Lung (tissue), 12 donors: ENCODE results near the gene BBS1. TPM values are rescaled to one million over a fixed set of nuclear protein-coding genes. Genes with fewer than 3 reads are reported as not detected.

Experiments used
- ATAC-seq: fragments of 200-7000 bp; cut with Tn5 transposase; one replicate; pipeline ENCODE4 v1.9.1; 2020; ENCODE audit warnings: moderate number of reproducible peaks; ENCODE audit not compliant: insufficient read depth, low FRiP score
- DNase-seq, 3 donors: peaks; one replicate each; pipeline ENCODE4 v3.0.0-alpha.2; 2013 to 2017
- H3K27ac ChIP-seq, 2 donors: one replicate each; pipeline ENCODE4 v1.5.1; 2013; ENCODE audit warnings: mild to moderate bottlenecking in 2 of 2, moderate library complexity in 2 of 2, control low read depth in 1 of 2, inconsistent platforms in 1 of 2, low read depth in 1 of 2, low read length in 1 of 2
- H3K27me3 ChIP-seq, 3 donors: one replicate each; pipeline ENCODE4 v1.5.1; 2013; ENCODE audit warnings: low read length in 2 of 3; ENCODE audit not compliant: control insufficient read depth in 3 of 3, insufficient read depth in 3 of 3
- H3K36me3 ChIP-seq, 4 donors: one replicate each; pipeline ENCODE4 v1.5.1; 2013; ENCODE audit warnings: low read length in 4 of 4, mild to moderate bottlenecking in 1 of 4, moderate library complexity in 1 of 4; ENCODE audit not compliant: control insufficient read depth in 4 of 4, insufficient read depth in 4 of 4
- H3K4me1 ChIP-seq, 5 donors: one replicate each; pipeline ENCODE4 v1.5.1; 2013; ENCODE audit warnings: low read length in 5 of 5, mild to moderate bottlenecking in 2 of 5, moderate library complexity in 1 of 5; ENCODE audit not compliant: control insufficient read depth in 5 of 5, insufficient read depth in 5 of 5
- H3K4me3 ChIP-seq: one replicate; pipeline ENCODE4 v1.5.1; 2013; ENCODE audit warnings: mild to moderate bottlenecking, control low read depth, moderate library complexity
- H3K9ac ChIP-seq, 2 donors: one replicate each; pipeline ENCODE4 v1.5.1; 2013; ENCODE audit warnings: low read length in 2 of 2, control low read depth in 1 of 2; ENCODE audit not compliant: insufficient read depth in 1 of 2
- H3K9me3 ChIP-seq, 4 donors: one replicate each; pipeline ENCODE4 v1.5.1; 2013; ENCODE audit warnings: low read length in 3 of 4, mild to moderate bottlenecking in 1 of 4, moderate library complexity in 1 of 4; ENCODE audit not compliant: control insufficient read depth in 4 of 4, insufficient read depth in 3 of 4
- WGBS, 2 donors: extraction: QIAGEN DNeasy Blood & Tissue Kit; methylation state at CpG; one replicate each; pipeline ENCODE4 v1.1.7; 2013; 5-methylcytosine and 5-hydroxymethylcytosine counted together
- polyA plus RNA-seq, 2 donors: library from polyadenylated mRNA; stranded (reverse); fragments of 200-250 nt; gene quantifications; one replicate each; pipeline ENCODE4 v1.2.1, GENCODE V29; 2013
- total RNA-seq, 2 donors: library from RNA; depleted of rRNA in 1 of 2; stranded (reverse); fragments of >200 nt in 1 of 2; gene quantifications; one replicate each; pipeline ENCODE4 v1.2.1, GENCODE V29; 2014 to 2021
- TF ChIP-seq, protein P1 (sequence below): IDR thresholded peaks from 2 replicates; pipeline ENCODE4 v1.5.1; 2012; ENCODE audit warnings: mild to moderate bottlenecking; ENCODE audit errors: control extremely low read depth, extremely low read depth
- donor health status: control.
- donor health status: control.
- donor health status: Bipolar disorder and iron deficiency.
- donor health status: healthy.
- donor health status: DM: yes; HTN: yes; CAD: no.

Gene BBS1
- total and polyA plus RNA-seq, 4 donors = 12.5 to 75.6 (median 29.3) TPM

DNA sequence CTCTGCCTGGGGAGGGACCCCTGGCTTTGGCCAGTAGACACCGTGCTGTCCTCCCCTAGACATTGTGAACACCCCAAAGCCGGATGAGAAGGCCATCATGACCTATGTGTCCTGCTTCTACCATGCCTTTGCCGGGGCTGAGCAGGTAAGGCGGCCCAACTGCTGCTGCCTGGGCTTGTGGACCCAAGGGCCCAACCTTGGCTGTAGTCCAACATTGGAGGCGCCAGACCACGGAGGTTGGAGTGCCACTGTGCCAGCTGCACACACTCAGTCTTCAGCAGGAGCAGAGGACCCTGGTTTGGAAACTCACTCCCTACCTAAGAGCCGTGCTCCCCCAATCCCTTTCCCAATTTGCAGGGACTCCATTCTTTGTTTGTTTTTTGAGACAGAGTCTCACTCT lies 45.7 kb downstream of the BBS1 start:
- peaks cover 0 to 15% (median 12%) of the 10 kb centered on the region in 3 donors for H3K27me3 ChIP-seq
- peaks cover 0 to 4% (median 0%) of the 10 kb centered on the region in 5 donors for H3K4me1 ChIP-seq
- H3K4me3 ChIP-seq = no peak overlapping the region
- H3K9ac ChIP-seq = no peak overlapping the region
- H3K27ac ChIP-seq = no peak overlapping the region
- H3K36me3 ChIP-seq = no peaks in the 10 kb centered on the region
- WGBS, 2 donors = 81 to 87% methylated on average over 7 of the region's 7 CpGs
- TF ChIP-seq, protein P1, sequence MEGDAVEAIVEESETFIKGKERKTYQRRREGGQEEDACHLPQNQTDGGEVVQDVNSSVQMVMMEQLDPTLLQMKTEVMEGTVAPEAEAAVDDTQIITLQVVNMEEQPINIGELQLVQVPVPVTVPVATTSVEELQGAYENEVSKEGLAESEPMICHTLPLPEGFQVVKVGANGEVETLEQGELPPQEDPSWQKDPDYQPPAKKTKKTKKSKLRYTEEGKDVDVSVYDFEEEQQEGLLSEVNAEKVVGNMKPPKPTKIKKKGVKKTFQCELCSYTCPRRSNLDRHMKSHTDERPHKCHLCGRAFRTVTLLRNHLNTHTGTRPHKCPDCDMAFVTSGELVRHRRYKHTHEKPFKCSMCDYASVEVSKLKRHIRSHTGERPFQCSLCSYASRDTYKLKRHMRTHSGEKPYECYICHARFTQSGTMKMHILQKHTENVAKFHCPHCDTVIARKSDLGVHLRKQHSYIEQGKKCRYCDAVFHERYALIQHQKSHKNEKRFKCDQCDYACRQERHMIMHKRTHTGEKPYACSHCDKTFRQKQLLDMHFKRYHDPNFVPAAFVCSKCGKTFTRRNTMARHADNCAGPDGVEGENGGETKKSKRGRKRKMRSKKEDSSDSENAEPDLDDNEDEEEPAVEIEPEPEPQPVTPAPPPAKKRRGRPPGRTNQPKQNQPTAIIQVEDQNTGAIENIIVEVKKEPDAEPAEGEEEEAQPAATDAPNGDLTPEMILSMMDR = no peak
- DNase-seq (no peak), ATAC-seq (no peak)
- no peaks in the 10 kb centered on the region for H3K9me3 ChIP-seq

DNA sequence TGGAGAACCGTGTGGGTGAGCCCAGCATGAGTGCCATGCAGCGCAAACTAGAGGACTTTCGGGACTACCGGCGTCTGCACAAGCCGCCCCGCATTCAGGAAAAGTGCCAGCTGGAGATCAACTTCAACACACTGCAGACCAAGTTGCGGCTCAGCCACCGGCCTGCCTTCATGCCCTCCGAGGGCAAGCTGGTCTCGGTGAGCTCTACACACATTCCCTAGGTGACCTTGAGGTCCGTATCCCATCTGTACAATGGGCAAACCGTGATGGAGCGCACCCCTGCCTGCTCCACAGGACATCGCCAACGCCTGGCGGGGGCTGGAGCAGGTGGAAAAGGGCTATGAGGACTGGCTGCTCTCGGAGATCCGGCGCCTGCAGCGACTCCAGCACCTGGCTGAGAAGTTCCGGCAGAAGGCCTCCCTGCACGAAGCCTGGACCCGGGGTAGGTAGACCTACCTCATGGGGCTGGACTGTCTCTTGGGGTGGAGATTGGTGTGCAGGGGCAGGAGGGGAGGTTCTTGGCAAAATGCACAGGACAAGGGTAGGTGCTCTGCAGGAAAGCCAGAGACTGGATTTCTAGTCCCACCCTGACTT lies 47.4 kb downstream of the BBS1 start:
- WGBS, 2 donors = 93 to 94% methylated on average over 24 of the region's 24 CpGs

DNA sequence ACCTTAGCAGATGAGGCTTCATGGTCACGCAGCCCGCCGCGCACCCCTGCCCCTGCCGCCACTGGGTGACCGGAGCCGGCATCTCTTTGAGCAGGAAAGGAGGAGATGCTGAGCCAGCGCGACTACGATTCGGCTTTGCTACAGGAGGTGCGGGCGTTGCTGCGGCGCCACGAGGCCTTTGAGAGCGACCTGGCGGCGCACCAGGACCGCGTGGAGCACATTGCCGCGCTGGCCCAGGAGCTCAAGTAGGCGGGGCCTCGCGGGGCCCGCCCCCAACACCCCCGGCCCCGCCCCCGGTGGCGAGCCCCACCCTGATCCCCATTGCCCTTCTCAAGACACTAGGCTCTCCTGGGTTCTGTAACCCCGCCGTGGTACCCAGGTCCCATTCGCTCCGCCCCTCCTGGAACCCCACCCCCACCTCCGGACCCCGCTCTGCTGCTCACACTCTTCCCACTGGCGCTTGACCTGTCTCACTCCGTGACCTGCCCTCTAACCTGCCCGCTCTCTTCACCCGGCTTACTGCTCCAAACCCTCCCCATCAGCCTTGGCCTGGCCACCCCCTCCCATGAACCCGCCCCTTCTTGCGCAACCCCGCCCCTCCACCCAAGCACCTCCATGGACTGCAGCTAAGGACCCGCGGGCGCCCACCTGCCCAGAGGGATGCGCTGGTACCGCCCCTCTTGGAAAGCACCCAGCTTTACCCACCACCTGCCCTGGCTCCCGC lies 48.9 kb downstream of the BBS1 start:
- H3K4me1 ChIP-seq = peaks cover 0 to 4% (median 0%) of the 10 kb centered on the region in 5 donors
- ATAC-seq (peak; percentile 20), DNase-seq (peak in 1 of 3 donors; percentile 20)
- no peak overlapping the region for H3K9ac ChIP-seq
- H3K27me3 ChIP-seq = peaks cover 0 to 15% (median 12%) of the 10 kb centered on the region in 3 donors
- 13 to 21% methylated on average over 45 to 50 of the region's 50 CpGs for WGBS, 2 donors
- TF ChIP-seq, protein P1 = no peak
- no peak overlapping the region for H3K4me3 ChIP-seq
- no peak overlapping the region for H3K27ac ChIP-seq
- H3K9me3 ChIP-seq = no peaks in the 10 kb centered on the region
- no peaks in the 10 kb centered on the region for H3K36me3 ChIP-seq

More for the DNA sequence above, 47.4 kb downstream of the BBS1 start:
- Histone ChIP-seq H3K9me3 (no peaks in the 10 kb centered on the region), H3K27me3 (peaks cover 0 to 15% (median 12%) of the 10 kb centered on the region in 3 donors), H3K36me3 (no peaks in the 10 kb centered on the region), H3K4me1 (peaks cover 0 to 4% (median 0%) of the 10 kb centered on the region in 5 donors), H3K4me3 (no peak overlapping the region), H3K9ac (no peak overlapping the region), H3K27ac (no peak overlapping the region)
- ATAC-seq (no peak), DNase-seq (no peak)
- TF ChIP-seq, protein P1 = no peak
